Stimulated activated naive B cell treated with anti-CD40 and anti-IgM and Interleukin-4, amounts not matched to agents 10 μg/mL and 1 μg/mL and 100 μg/mL, for 72 hours (primary cell): ENCODE results near the gene MEIG1.
"Not testable (repeated sequence)": the region's sequence is repeated elsewhere in the genome, so short reads cannot be mapped to it uniquely, and the experiment has no call there.

Source experiments
- ATAC-seq, 2 donors: fragments of 150-1000 bp; cut with Tn5 transposase; replicated peaks; 2 replicates each; pipeline ENCODE4 v1.10.0; 2021; ENCODE audit warnings: moderate library complexity in 1 of 2
- DNase-seq: peaks from one replicate; pipeline ENCODE4 v3.0.0; 2021
- H3K27ac Mint-ChIP-seq: one replicate; pipeline ENCODE4 v1.8.0; 2022; ENCODE audit warnings: mild to moderate bottlenecking, mixed read lengths
- H3K27me3 Mint-ChIP-seq, 2 donors: one replicate each; pipeline ENCODE4 v1.8.0; 2022; ENCODE audit warnings: mixed read lengths in 2 of 2
- H3K36me3 Mint-ChIP-seq, 2 donors: one replicate each; pipeline ENCODE4 v1.8.0; 2022; ENCODE audit warnings: mixed read lengths in 2 of 2, mild to moderate bottlenecking in 1 of 2
- H3K4me1 Mint-ChIP-seq, 2 donors: one replicate each; pipeline ENCODE4 v1.8.0; 2022; ENCODE audit warnings: mixed read lengths in 2 of 2, mild to moderate bottlenecking in 1 of 2
- H3K4me3 Mint-ChIP-seq, 2 donors: one replicate each; pipeline ENCODE4 v1.8.0; 2022; ENCODE audit warnings: mild to moderate bottlenecking in 2 of 2, mixed read lengths in 2 of 2, moderate library complexity in 1 of 2
- H3K9me3 Mint-ChIP-seq, 2 donors: one replicate each; pipeline ENCODE4 v1.8.0; 2022; ENCODE audit warnings: mixed read lengths in 2 of 2, mild to moderate bottlenecking in 1 of 2

Gene MEIG1

GRCh38 chr10:14982744-14983143 is 23.6 kb downstream of the MEIG1 start:
- Mint-ChIP-seq H3K27ac (no peak overlapping the region), H3K9me3 (no peaks in the 10 kb centered on the region), H3K27me3 (peaks cover 0 to 22% of the 10 kb centered on the region in 2 donors), H3K36me3 (no peaks in the 10 kb centered on the region), H3K4me3 (no peak overlapping the region), H3K4me1 (no peaks in the 10 kb centered on the region)
- ATAC-seq (no peak), DNase-seq (no peak)

- not testable (repeated sequence) for H3K4me1 Mint-ChIP-seq, DNase-seq, H3K9me3 Mint-ChIP-seq, H3K4me3 Mint-ChIP-seq, H3K27ac Mint-ChIP-seq, ATAC-seq, H3K36me3 Mint-ChIP-seq
- peaks cover 6 to 13% of the 10 kb centered on the region in 2 donors for H3K27me3 Mint-ChIP-seq
These were observed 30.4 kb downstream of the MEIG1 start for GRCh38 chr10:14989552-14989951.

DNA sequence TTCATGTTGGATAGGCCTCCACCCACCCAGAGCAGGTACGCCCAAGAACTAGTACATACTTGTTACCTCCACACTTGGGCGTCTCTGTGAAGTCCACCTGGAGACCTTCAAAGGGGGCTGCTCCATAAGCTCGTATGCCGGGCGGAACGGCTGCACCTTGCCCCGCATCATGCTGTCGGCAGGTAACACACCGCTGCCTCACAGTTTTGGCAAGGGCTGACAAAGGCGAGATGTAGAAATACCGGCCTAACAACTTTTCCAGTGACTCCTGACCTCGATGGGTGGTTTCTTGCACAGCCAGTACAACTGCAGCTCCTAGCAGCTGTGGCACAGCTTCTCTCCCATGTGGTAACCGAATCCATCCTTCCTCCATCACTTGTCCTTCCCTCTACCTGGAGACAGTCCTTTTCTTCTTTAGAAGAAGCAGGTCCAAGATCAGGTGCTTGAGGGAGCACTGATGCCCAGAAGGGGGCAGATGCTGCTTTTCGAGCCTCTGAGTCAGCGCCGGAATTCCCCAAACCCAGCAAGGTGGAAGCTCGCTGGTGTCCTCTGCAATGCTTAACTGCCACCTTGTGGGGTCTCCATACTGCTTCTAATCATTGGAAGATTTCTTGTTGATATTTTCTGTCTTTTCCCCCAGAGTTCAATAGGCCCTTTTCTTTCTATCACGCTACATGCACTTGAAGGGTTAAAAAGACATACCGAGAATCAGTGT is 32.0 kb downstream of the MEIG1 start:
- not testable (repeated sequence) for H3K36me3 Mint-ChIP-seq, H3K4me3 Mint-ChIP-seq, ATAC-seq, H3K4me1 Mint-ChIP-seq, H3K9me3 Mint-ChIP-seq, H3K27ac Mint-ChIP-seq
- peak; percentile 67 for DNase-seq
- H3K27me3 Mint-ChIP-seq: peaks cover 6 to 13% of the 10 kb centered on the region in 2 donors

GRCh38 chr10:14992336-14992735 is 33.1 kb downstream of the MEIG1 start:
- H3K4me3 Mint-ChIP-seq, ATAC-seq, H3K9me3 Mint-ChIP-seq, H3K36me3 Mint-ChIP-seq, H3K27ac Mint-ChIP-seq, H3K4me1 Mint-ChIP-seq, DNase-seq: not testable (repeated sequence)
- peaks cover 0 to 13% of the 10 kb centered on the region in 2 donors for H3K27me3 Mint-ChIP-seq

DNA sequence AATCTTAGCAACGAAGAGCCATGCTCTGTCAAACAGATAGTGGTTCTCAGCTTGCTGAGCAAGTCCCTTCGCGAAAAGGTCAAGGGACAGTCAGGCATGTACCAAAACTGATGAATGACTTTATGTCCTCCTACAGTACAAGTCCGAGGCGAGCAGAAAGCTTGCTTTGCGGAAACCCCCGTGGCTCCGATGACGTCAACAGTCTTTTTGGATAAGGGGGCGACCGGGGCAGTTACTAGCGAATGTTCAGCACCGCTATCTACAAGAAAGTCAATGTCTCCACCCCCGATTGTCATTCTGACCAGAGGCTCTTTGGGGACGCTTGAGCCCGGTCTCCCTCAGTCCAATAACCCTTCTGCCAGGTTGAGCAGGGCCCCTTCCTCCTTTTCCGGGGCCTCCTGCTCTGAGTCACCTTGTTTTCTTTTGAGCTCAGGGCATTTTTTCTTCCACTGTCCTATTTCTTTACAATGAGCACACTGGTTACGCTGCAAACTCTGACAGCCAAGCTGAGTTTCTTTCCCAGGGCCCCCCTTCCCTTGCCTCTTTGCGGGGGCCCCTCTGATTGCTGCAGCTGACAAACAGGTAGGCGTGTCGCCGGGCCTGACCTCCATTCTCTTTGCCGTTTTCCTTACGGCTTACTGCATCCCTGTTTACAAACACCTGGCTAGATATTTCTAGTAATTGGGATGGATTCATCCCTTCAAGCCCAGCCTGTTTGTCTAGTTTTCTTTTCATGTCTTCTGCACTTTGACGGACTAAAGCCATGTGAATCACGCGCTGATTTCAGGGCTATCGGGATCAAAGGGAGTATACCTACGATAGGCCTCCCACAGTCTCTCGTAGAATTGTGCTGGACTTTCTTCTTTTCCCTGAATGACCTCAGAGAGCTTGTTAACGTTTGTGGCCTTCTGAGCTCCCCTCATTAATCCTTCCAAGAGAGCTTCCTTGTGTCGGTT is 34.6 kb downstream of the MEIG1 start:
- H3K4me3 Mint-ChIP-seq, H3K9me3 Mint-ChIP-seq, H3K36me3 Mint-ChIP-seq, H3K27ac Mint-ChIP-seq, H3K4me1 Mint-ChIP-seq, DNase-seq, ATAC-seq: not testable (repeated sequence)
- H3K27me3 Mint-ChIP-seq: peaks cover 0 to 13% of the 10 kb centered on the region in 2 donors

DNA sequence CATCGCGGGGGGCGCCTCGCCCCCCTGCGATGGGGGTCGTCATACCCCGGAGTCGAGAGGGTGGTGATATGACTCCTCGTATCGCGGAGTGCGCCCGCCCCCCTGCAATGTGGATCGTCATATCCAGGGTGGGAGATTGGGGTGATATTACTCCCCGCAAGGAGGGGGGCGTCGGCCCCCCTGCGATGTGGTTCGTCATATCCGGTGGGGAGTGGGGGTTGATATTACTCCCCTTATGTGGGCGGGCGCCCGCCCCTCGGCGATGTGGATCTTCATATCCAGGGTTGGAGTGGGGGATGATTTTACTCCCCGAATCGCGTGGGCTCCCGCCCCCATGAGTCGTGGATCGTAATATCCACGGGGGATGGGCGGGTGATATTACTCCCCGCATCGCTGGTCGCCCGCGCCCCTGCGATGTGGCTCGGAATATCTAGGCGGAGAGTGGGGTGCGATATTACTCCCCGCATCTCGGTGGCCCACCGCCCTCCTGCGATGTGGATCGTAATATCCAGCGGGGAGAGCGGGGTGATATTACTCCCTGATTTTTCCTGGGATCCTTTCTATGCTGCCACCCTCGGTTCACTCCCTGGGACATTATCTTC is 36.9 kb downstream of the MEIG1 start:
- Mint-ChIP-seq H3K27me3 (peaks cover 5 to 7% of the 10 kb centered on the region in 2 donors), H3K9me3 (peaks cover 0 to 2% of the 10 kb centered on the region in 2 donors), H3K36me3 (no peaks in the 10 kb centered on the region), H3K27ac (no peak overlapping the region), H3K4me1 (peaks cover 4 to 7% of the 10 kb centered on the region in 2 donors), H3K4me3 (no peak overlapping the region)
- no peak for ATAC-seq
- no peak for DNase-seq

DNA sequence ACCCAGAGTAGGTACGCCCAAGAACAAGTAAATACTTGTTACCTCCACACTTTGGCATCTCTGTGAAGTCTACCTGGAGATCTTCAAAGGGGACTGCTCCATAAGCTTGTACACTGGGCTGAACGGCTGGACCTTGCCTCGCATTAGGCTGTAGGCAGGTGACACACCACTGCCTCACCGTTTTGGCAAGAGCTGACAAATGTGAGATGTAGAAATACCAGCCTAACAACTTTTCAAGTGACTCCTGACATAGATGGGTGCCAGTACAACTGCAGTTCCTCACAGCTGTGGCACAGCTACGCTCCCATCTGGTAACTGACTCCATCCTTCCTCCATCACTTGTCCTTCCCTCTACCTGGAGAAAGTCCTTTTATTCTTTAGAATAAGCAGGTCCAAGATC is 54.3 kb downstream of the MEIG1 start:
- H3K9me3 Mint-ChIP-seq, H3K36me3 Mint-ChIP-seq, DNase-seq, ATAC-seq, H3K27ac Mint-ChIP-seq, H3K4me1 Mint-ChIP-seq, H3K4me3 Mint-ChIP-seq: not testable (repeated sequence)
- peaks cover 6 to 14% of the 10 kb centered on the region in 2 donors for H3K27me3 Mint-ChIP-seq

DNA sequence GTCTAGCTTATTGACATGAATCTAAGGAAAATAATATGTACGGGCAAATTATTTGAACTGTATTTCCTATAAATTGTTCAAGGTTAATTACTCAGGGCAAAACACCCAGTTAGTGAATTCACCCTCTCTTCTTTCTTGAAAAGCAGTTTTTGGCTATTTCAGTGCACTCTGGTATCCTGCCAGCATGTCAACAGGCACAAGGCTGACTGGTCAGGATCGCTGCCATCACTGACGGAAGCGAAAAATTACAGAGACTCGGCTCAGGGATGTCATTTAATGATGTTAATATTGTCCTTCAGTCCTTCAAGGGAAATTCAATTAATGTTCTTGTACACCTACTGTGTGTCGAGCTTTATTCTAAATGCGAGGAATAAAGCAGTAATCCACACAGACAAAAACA is 56.3 kb downstream of the MEIG1 start:
- H3K4me1 Mint-ChIP-seq: no peaks in the 10 kb centered on the region
- peaks cover 6 to 14% of the 10 kb centered on the region in 2 donors for H3K27me3 Mint-ChIP-seq
- no peak overlapping the region for H3K27ac Mint-ChIP-seq
- ATAC-seq (no peak), DNase-seq (no peak)
- no peak overlapping the region for H3K4me3 Mint-ChIP-seq
- H3K9me3 Mint-ChIP-seq: no peaks in the 10 kb centered on the region
- H3K36me3 Mint-ChIP-seq: no peaks in the 10 kb centered on the region

GRCh38 chr10:15020966-15021365 is 61.8 kb downstream of the MEIG1 start:
- not testable (repeated sequence) for H3K27me3 Mint-ChIP-seq, ATAC-seq, H3K9me3 Mint-ChIP-seq, H3K27ac Mint-ChIP-seq, H3K4me1 Mint-ChIP-seq, H3K36me3 Mint-ChIP-seq, H3K4me3 Mint-ChIP-seq, DNase-seq
